Measurements from ENCODE around the gene POP7. TPM values are rescaled to one million over a fixed set of nuclear protein-coding genes. Genes with fewer than 3 reads are reported as not detected.

POP7 gene
- total RNA-seq, 1 donor from 2014 or later = 77.3 TPM

DNA sequence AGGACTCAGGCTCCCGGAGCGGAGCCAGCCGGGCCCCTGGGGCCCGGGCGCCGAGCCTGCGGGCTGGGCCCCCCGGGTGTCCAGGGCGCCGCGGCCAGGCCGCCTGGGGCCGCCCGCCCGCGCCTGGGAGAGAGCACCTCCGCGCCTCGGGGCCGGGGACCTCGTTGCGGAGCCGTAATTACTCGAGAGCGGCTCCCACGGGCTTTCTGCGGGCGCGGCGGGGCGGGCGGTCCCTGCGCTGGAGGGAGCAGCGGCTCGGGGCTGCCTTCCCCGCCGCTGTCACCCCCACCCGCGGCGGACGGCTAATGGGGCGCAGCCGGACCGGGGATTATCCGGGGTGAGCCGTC, 30.8 kb upstream of the POP7 start:
- DNase-seq = no peak
- peaks cover 24% of the 10 kb centered on the region for H3K36me3 Mint-ChIP-seq (ENCODE audit: low read depth)
- no peaks in the 10 kb centered on the region for H3K9me3 Mint-ChIP-seq
- peaks cover 15% of the 10 kb centered on the region for H3K4me1 Mint-ChIP-seq
- no peak overlapping the region for H3K27ac Mint-ChIP-seq
- peaks cover 11% of the 10 kb centered on the region for H3K27me3 Mint-ChIP-seq
- intact Hi-C loops (cut with micrococcal nuclease) = no loop called here
- H3K4me3 Mint-ChIP-seq = peak overlapping the region; percentile 96

GRCh38 chr7:100675581-100676350, 30.2 kb upstream of the POP7 start:
- H3K9me3 Mint-ChIP-seq = no peaks in the 10 kb centered on the region
- H3K4me1 Mint-ChIP-seq = peaks cover 18% of the 10 kb centered on the region
- H3K27me3 Mint-ChIP-seq = peaks cover 9% of the 10 kb centered on the region
- H3K36me3 Mint-ChIP-seq (ENCODE audit: low read depth) = peaks cover 26% of the 10 kb centered on the region
- peak overlapping the region; percentile 87 for H3K4me3 Mint-ChIP-seq
- intact Hi-C loops (cut with micrococcal nuclease) = loop anchor here (1.0 to 2.0 kb wide), 2 partner anchors 16 to 197 kb away; partner anchors contain the start of gene TSC22D4
- H3K27ac Mint-ChIP-seq = peak overlapping the region; percentile 81
- DNase-seq = peak; percentile 95

DNA sequence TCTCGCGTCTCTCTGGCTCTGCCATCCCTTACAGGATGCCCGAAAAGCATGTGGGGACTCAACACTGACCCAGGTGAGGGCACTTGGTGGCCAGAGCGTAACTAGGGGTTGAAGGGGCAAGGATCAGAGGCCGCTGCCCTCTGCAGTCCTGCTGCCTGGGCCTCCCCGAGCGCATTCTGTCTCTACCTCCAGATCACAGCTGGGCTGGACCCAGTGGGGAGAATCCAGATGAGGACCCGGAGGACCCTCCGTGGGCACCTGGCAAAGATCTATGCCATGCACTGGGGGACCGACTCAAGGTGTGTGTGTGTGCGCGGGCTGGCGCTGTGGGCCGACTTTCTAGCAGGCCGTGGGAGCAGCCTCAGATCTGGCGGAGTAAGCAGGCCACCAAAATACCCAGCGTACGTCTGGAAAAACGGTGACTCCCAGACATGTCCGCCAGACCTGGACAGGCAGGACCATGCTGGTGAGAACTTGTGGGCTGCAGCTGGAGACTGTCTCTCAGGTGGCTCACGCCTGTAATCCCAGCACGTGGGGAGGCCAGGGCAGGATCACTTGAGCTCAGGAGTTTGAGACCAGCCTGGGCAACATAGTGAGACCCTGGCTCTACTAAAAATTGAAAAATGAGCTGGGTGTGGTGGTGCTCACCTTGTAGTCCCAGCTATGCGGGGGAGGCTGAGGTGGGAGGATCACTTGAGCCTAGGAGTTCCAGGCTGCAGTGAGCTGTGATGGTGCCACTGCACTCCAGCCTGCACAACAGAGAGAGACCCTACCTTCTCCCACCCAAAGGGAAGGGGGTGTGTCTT, 29.2 kb upstream of the POP7 start:
- intact Hi-C loops (cut with micrococcal nuclease) = loop anchor here (1.0 to 2.0 kb wide), 2 partner anchors 15 to 198 kb away; partner anchors contain the start of gene TSC22D4
- H3K9me3 Mint-ChIP-seq = no peaks in the 10 kb centered on the region
- peak overlapping the region; percentile 87 for H3K4me3 Mint-ChIP-seq

DNA sequence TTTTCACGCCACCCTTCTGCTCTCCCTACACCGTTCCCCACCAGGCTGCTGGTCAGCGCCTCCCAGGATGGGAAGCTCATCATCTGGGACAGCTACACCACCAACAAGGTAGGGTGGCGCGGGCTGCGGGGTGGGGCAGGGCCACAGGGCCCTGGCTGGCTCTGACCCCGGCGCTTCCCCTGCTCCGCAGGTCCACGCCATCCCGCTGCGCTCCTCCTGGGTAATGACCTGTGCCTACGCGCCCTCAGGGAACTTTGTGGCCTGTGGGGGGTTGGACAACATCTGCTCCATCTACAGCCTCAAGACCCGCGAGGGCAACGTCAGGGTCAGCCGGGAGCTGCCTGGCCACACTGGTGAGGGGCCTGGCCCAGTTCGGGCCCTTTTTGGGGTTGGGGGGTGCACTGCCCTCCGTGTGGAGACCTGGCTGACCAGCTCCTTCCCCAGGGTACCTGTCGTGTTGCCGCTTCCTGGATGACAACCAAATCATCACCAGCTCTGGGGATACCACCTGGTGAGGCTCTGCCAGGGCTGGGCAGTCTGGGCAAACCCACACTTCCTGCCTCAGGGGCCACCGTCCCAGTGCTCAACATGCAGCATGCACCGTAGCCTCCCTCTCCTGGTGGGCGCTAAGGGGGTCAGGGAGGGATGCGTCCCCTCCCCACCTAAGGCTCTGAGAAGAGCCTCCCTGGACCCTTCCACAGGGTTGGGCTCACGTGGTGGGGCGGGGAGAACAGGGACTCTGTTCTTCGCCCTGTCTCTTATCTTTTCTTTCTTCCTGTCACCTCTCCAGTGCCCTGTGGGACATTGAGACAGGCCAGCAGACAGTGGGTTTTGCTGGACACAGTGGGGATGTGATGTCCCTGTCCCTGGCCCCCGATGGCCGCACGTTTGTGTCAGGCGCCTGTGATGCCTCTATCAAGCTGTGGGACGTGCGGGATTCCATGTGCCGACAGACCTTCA, 28.3 kb upstream of the POP7 start:
- Mint-ChIP-seq H3K9me3 (no peaks in the 10 kb centered on the region), H3K4me3 (peak overlapping the region; percentile 49), H3K27ac (peak overlapping the region; percentile 70), H3K36me3 (ENCODE audit: low read depth) (peaks cover 28% of the 10 kb centered on the region), H3K27me3 (no peaks in the 10 kb centered on the region), H3K4me1 (peaks cover 18% of the 10 kb centered on the region)
- intact Hi-C loops (cut with micrococcal nuclease) = loop anchor here (2.0 kb wide), 1 partner anchor 199 kb away; the partner anchor contains the start of gene TSC22D4
- peak; percentile 61 for DNase-seq

More for the DNA sequence above, 29.2 kb upstream of the POP7 start:
- Mint-ChIP-seq H3K4me1 (peaks cover 20% of the 10 kb centered on the region), H3K27ac (peak overlapping the region; percentile 83), H3K36me3 (ENCODE audit: low read depth) (peaks cover 27% of the 10 kb centered on the region), H3K27me3 (peaks cover 2% of the 10 kb centered on the region)
- peak; percentile 69 for DNase-seq

DNA sequence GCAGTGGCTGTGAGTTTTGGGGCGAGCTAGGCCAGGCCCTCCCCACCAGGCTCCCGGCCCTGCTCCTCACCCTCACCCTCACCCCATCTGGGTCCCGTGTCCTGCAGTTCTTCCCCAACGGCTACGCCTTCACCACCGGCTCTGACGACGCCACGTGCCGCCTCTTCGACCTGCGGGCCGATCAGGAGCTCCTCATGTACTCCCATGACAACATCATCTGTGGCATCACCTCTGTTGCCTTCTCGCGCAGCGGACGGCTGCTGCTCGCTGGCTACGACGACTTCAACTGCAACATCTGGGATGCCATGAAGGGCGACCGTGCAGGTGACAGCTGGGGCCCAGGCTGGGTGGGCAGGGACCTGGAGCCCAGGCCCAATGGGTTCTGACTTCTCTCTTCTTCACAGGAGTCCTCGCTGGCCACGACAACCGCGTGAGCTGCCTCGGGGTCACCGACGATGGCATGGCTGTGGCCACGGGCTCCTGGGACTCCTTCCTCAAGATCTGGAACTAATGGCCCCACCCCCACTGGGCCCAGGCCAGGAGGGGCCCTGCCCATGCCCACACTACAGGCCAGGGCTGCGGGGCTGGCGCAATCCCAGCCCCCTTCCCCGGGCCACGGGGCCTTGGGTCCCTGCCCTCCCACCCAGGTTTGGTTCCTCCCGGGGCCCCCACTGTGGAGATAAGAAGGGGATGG, 27.5 kb upstream of the POP7 start:
- Mint-ChIP-seq H3K4me3 (peak overlapping the region; percentile 49), H3K4me1 (peaks cover 17% of the 10 kb centered on the region), H3K27ac (no peak overlapping the region), H3K9me3 (no peaks in the 10 kb centered on the region), H3K27me3 (no peaks in the 10 kb centered on the region), H3K36me3 (ENCODE audit: low read depth) (peaks cover 32% of the 10 kb centered on the region)
- intact Hi-C loops (cut with micrococcal nuclease) = no loop called here
- DNase-seq = peak; percentile 64

DNA sequence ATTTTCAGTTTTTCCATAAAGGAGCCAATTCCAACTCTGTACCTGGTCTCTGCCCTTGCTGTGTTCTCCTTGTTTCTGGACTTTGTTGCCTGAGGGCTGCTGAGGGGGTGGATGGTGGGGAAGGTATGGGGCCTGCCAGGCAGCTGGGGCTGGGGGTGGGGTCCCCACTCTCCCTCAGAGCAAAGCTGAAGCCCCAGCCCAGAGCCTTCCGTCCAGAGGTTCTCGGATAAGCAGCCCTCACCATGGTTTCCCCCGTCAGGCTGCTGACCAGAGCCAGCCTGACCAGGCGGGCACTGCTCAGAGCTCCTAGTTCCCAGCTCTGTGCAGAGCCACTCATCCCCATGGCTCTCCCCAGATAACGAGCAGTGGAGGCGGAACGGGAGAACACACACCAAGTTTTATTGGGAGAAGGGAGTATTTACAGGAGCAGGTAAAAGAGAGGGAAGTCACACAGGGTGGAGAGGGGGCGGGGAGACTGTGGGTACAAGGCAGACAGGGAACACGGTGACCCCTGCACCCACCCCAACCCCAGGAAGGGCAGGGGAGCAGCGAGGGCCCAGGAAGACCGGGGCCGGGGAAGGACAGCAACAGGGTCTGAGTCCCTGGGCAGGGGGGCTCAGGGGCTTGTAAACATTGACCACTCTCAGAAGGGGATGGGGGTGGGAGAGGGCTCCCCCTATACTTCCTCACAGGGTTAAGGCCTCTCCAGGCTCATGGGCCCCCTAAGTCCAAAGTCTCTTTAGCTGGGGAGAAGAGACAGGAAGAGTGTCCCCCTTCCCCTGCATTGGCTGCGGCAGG, 26.6 kb upstream of the POP7 start:
- intact Hi-C loops (cut with micrococcal nuclease) = no loop called here
- H3K9me3 Mint-ChIP-seq = no peaks in the 10 kb centered on the region
- H3K4me1 Mint-ChIP-seq = peaks cover 17% of the 10 kb centered on the region
- H3K27me3 Mint-ChIP-seq = no peaks in the 10 kb centered on the region
- peaks cover 30% of the 10 kb centered on the region for H3K36me3 Mint-ChIP-seq (ENCODE audit: low read depth)
- no peak overlapping the region for H3K4me3 Mint-ChIP-seq
- no peak for DNase-seq
- H3K27ac Mint-ChIP-seq = no peak overlapping the region

- intact Hi-C loops (cut with micrococcal nuclease) = no loop called here
- Mint-ChIP-seq H3K4me1 (peaks cover 15% of the 10 kb centered on the region), H3K4me3 (no peak overlapping the region), H3K36me3 (ENCODE audit: low read depth) (peaks cover 29% of the 10 kb centered on the region), H3K27me3 (no peaks in the 10 kb centered on the region), H3K27ac (no peak overlapping the region), H3K9me3 (no peaks in the 10 kb centered on the region)
- no peak for DNase-seq
Measured at GRCh38 chr7:100679927-100680575, 25.9 kb upstream of the POP7 start.

GRCh38 chr7:100680576-100681271, 25.2 kb upstream of the POP7 start:
- H3K27ac Mint-ChIP-seq = no peak overlapping the region

GRCh38 chr7:100681491-100682227, 24.3 kb upstream of the POP7 start:
- H3K27me3 Mint-ChIP-seq = no peaks in the 10 kb centered on the region
- H3K4me1 Mint-ChIP-seq = peaks cover 11% of the 10 kb centered on the region
- H3K36me3 Mint-ChIP-seq (ENCODE audit: low read depth) = peaks cover 30% of the 10 kb centered on the region
- no peak for DNase-seq
- H3K9me3 Mint-ChIP-seq = no peaks in the 10 kb centered on the region
- H3K27ac Mint-ChIP-seq = peak overlapping the region; percentile 12
- intact Hi-C loops (cut with micrococcal nuclease) = no loop called here
- H3K4me3 Mint-ChIP-seq = no peak overlapping the region

More at GRCh38 chr7:100680576-100681271, 25.2 kb upstream of the POP7 start:
- intact Hi-C loops (cut with micrococcal nuclease) = no loop called here
- H3K36me3 Mint-ChIP-seq (ENCODE audit: low read depth) = peaks cover 32% of the 10 kb centered on the region
- no peak overlapping the region for H3K4me3 Mint-ChIP-seq
- H3K27me3 Mint-ChIP-seq = no peaks in the 10 kb centered on the region
- H3K4me1 Mint-ChIP-seq = peaks cover 15% of the 10 kb centered on the region
- no peaks in the 10 kb centered on the region for H3K9me3 Mint-ChIP-seq
- no peak for DNase-seq

DNA sequence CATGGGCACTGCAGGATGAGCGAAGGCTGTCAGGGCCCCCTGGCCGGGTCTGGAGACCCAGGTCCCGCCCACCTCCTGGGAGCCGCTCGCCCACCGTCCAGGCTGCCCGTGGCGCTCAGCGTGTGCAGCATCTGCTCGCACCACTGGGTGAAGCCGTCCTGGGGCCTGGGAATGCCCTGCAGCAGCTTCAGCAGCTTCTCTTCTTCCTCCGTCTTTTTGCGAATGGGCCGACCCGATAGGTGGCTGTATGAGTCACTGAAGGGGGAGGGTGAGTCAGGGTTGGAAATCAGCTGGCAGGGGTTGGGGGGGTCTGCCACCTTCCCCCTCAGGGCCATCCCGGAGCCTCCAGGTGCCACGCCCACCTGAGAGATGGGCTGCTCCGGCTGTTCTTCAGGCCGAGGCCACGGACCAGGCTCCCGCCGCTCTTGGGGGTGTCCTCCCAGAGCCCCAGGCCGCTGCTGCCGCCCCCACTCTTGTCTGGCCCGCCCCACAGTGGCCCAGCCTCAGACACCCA, 23.6 kb upstream of the POP7 start:
- intact Hi-C loops (cut with micrococcal nuclease) = no loop called here
- no peak for DNase-seq
- peaks cover 9% of the 10 kb centered on the region for H3K4me1 Mint-ChIP-seq
- H3K4me3 Mint-ChIP-seq = no peak overlapping the region
- H3K27ac Mint-ChIP-seq = no peak overlapping the region
- no peaks in the 10 kb centered on the region for H3K9me3 Mint-ChIP-seq
- H3K27me3 Mint-ChIP-seq = no peaks in the 10 kb centered on the region
- peaks cover 31% of the 10 kb centered on the region for H3K36me3 Mint-ChIP-seq (ENCODE audit: low read depth)

Measured in activated CD4-positive, alpha-beta T cell treated with anti-CD3 and anti-CD28 coated beads, Interleukin-2, amount 10 ng/mL, durations not matched to agents 24 days and 14 days (primary cell).